ENCODE measurements around the gene NOC2L. TPM values are rescaled to one million over a fixed set of nuclear protein-coding genes. Genes with fewer than 3 reads are reported as not detected.

Gene NOC2L
- total RNA-seq, 1 donor from 2014 or later = 39.6 TPM

DNA sequence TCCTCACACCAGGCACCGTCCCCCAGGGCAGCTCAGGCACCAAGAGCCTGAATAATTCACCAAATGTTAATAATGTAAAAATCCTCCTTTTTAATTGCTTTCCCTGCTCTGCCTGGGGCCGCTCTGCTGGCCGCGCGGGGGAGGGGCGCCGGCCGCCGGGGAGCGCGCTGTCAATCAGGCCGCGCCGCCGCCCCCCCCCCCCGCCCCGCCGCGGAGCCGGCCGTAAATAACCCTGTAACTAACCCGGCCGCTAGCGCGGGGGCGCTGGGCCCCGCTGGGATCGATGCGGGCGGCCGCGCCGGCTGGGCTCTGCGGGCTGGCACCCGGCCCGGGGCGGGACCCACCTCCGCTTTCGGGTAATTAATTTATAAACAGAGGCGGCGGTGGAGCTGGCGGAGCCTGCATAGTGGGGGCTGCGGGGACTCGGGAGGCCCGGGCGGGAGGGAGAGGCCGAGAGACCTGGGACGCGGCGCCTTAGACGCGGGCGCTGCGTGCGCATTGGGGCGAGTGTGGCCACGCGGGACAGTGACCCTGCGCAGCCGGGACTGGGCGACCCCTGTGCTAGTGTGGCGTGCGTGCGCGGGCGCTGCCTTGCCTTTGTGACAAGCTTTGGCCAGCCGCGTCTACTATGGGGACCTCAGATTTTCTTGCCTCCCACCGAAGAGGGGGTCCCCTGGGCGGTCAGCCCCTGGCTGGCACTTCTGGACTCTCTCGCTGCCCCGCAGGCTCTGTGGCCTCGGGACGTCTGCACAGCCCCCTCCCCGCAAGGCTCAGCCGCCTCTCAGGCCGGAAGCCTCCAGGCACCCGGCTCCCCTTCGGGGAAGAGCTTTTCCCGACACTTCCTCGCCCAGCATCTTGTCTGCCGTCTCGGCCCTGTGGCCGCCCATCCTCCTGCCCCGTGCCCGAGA lies 18.7 kb downstream of the NOC2L start:
- peak; percentile 77 for DNase-seq (ENCODE audit: low spot score)
- Histone ChIP-seq H3K9ac (no peak overlapping the region), H3K4me3 (peak overlapping the region; percentile 35), H3K9me3 (ENCODE audit: low read depth) (no peaks in the 10 kb centered on the region), H3K27me3 (peaks cover 93% of the 10 kb centered on the region), H3K4me1 (peaks cover 26% of the 10 kb centered on the region), H3F3A (ENCODE audit: low read depth) (peaks cover 33% of the 10 kb centered on the region), H2AFZ (replicated peaks) (no peak overlapping the region), H3K27ac (no peak overlapping the region), H3K4me2 (peak overlapping the region; percentile 87), H3K36me3 (no peaks in the 10 kb centered on the region), H3K79me2 (ENCODE audit: low read depth) (no peaks in the 10 kb centered on the region), H4K20me1 (ENCODE audit: low read depth) (peaks cover 95% of the 10 kb centered on the region)
- no peak overlapping the region for H3K27ac Mint-ChIP-seq
- peaks cover 4% of the 10 kb centered on the region for H3K36me3 Mint-ChIP-seq
- TF ChIP-seq EZH2 (IDR thresholded peaks at IDR 0.05) = peak; percentile 81
- TF ChIP-seq EZH2phosphoT487 (IDR thresholded peaks at IDR 0.05) = no peak
- H3K4me3 Mint-ChIP-seq = peak overlapping the region; percentile 67
- H3K9me3 Mint-ChIP-seq = peaks cover 2% of the 10 kb centered on the region
- H3K27me3 Mint-ChIP-seq (ENCODE audit: insufficient read depth, low read depth) = peaks cover 37% of the 10 kb centered on the region
- H3K4me1 Mint-ChIP-seq = peaks cover 41% of the 10 kb centered on the region

DNA sequence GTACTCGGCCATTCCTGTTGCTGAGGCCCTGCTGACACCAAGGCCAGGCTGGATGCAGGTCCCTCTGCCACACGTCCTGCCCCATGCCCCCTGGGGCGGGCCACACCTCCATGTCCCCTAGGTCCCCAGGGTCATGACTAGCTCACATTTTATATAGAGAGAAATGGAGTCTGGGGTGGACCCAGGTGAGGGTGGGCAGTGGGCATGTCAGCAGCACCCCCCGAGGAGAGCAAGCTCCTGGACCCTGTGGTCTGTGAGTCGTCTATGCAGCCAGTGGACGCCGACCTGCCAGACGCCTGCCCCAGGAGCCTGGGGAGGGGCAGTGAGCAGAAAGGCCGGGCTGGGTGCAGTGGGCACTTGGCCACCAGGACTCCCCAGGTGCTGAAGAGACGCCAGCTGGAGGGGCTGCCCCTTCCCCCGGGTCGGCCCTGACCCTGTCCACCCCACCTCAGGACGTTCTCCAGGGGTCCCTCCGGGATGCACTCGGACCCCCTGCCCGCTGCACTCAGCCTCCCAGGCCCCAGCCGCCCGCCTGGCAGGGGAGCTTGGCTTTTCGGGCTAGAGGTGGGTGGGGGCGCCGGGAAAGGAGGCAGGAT lies 19.4 kb downstream of the NOC2L start:
- Mint-ChIP-seq H3K4me3 (peak overlapping the region; percentile 60), H3K36me3 (no peaks in the 10 kb centered on the region), H3K27ac (no peak overlapping the region), H3K9me3 (peaks cover 2% of the 10 kb centered on the region), H3K4me1 (peaks cover 40% of the 10 kb centered on the region), H3K27me3 (ENCODE audit: insufficient read depth, low read depth) (peaks cover 41% of the 10 kb centered on the region)
- Histone ChIP-seq H2AFZ (replicated peaks) (no peak overlapping the region), H3F3A (ENCODE audit: low read depth) (peaks cover 33% of the 10 kb centered on the region), H3K4me3 (peak overlapping the region; percentile 35), H3K4me2 (peak overlapping the region; percentile 87), H3K36me3 (no peaks in the 10 kb centered on the region), H3K79me2 (ENCODE audit: low read depth) (no peaks in the 10 kb centered on the region), H3K27me3 (peaks cover 100% of the 10 kb centered on the region), H3K27ac (no peak overlapping the region), H3K4me1 (peaks cover 31% of the 10 kb centered on the region), H4K20me1 (ENCODE audit: low read depth) (peaks cover 94% of the 10 kb centered on the region), H3K9me3 (ENCODE audit: low read depth) (no peaks in the 10 kb centered on the region), H3K9ac (no peak overlapping the region)
- no peak for DNase-seq (ENCODE audit: low spot score)
- TF ChIP-seq, protein P1, sequence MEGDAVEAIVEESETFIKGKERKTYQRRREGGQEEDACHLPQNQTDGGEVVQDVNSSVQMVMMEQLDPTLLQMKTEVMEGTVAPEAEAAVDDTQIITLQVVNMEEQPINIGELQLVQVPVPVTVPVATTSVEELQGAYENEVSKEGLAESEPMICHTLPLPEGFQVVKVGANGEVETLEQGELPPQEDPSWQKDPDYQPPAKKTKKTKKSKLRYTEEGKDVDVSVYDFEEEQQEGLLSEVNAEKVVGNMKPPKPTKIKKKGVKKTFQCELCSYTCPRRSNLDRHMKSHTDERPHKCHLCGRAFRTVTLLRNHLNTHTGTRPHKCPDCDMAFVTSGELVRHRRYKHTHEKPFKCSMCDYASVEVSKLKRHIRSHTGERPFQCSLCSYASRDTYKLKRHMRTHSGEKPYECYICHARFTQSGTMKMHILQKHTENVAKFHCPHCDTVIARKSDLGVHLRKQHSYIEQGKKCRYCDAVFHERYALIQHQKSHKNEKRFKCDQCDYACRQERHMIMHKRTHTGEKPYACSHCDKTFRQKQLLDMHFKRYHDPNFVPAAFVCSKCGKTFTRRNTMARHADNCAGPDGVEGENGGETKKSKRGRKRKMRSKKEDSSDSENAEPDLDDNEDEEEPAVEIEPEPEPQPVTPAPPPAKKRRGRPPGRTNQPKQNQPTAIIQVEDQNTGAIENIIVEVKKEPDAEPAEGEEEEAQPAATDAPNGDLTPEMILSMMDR (IDR thresholded peaks at IDR 0.05) = no peak
- TF ChIP-seq EZH2 (IDR thresholded peaks at IDR 0.05) (no peak), EZH2phosphoT487 (IDR thresholded peaks at IDR 0.05) (no peak)

DNA sequence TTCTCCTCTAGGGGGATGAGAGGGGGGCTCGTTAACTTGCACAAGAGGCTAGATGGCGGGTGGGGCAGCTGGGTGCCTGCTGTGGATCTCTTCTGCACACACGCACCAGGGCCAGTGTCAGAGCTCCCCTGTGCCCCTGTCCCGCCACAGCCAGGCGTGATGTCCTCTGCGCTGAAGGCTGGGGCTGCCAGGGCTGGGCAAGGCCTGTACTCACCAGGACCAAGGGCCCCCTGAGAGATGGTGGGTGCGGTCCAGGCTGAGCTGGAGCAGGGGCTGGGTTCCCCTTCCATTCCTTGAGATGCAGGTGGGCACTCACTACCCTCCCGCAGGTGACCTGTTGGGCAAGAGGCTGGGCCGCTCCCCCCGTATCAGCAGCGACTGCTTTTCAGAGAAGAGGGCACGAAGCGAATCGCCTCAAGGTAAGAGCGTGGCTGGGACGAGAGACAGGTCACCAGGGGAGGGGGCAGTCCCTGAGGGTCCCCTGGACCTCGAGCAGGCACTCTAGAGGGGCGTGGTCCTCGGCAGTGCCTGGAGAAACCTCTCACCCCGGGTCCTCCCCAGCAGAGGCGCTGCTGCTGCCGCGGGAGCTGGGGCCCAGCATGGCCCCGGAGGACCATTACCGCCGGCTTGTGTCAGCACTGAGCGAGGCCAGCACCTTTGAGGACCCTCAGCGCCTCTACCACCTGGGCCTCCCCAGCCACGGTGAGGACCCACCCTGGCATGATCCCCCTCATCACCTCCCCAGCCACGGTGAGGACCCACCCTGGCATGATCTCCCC lies 20.2 kb downstream of the NOC2L start:
- Histone ChIP-seq H2AFZ (replicated peaks) (no peak overlapping the region), H3K27me3 (peaks cover 93% of the 10 kb centered on the region), H3K36me3 (no peaks in the 10 kb centered on the region), H3K4me2 (no peak overlapping the region), H3K79me2 (ENCODE audit: low read depth) (no peaks in the 10 kb centered on the region), H3K4me3 (no peak overlapping the region), H4K20me1 (ENCODE audit: low read depth) (peaks cover 86% of the 10 kb centered on the region), H3K9ac (no peak overlapping the region), H3K9me3 (ENCODE audit: low read depth) (no peaks in the 10 kb centered on the region), H3K27ac (no peak overlapping the region), H3K4me1 (peaks cover 31% of the 10 kb centered on the region), H3F3A (ENCODE audit: low read depth) (peaks cover 33% of the 10 kb centered on the region)
- Mint-ChIP-seq H3K36me3 (no peaks in the 10 kb centered on the region), H3K27ac (no peak overlapping the region), H3K27me3 (ENCODE audit: insufficient read depth, low read depth) (peaks cover 38% of the 10 kb centered on the region), H3K9me3 (peaks cover 2% of the 10 kb centered on the region), H3K4me1 (peaks cover 33% of the 10 kb centered on the region), H3K4me3 (peak overlapping the region; percentile 60)
- peak; percentile 72 for DNase-seq (ENCODE audit: low spot score)
- no peak for TF ChIP-seq EZH2phosphoT487 (IDR thresholded peaks at IDR 0.05)
- TF ChIP-seq, protein P1 (IDR thresholded peaks at IDR 0.05) = peak; percentile 35
- TF ChIP-seq EZH2 (IDR thresholded peaks at IDR 0.05) = no peak

All from neural progenitor cell (in vitro differentiated cells).